Left lung (tissue), 10 donors: ENCODE data around the gene STK24. TPM values are rescaled to one million over a fixed set of nuclear protein-coding genes. Genes with fewer than 3 reads are reported as not detected.

Source experiments
- ATAC-seq: fragments of 200-7000 bp; cut with Tn5 transposase; one replicate; pipeline ENCODE4 v1.9.1; 2020; ENCODE audit warnings: moderate library complexity
- DNase-seq, 4 donors: peaks; one replicate each; pipeline ENCODE4 v3.0.0-alpha.2; 2013 to 2020
- H3K27ac ChIP-seq, 2 donors: fragments of 200-600 bp; sonication (generic) in 1 of 2; one replicate each; pipeline versions ENCODE4 v1.5.0 to v1.8.0; 2020 to 2021
- H3K27me3 ChIP-seq, 2 donors: fragments of 200-600 bp; sonication (generic) in 1 of 2; one replicate each; pipeline versions ENCODE4 v1.5.0 to v1.8.0; 2020 to 2021
- H3K36me3 ChIP-seq, 2 donors: fragments of 200-600 bp; sonication (generic) in 1 of 2; one replicate each; pipeline versions ENCODE4 v1.5.0 to v1.8.0; 2020 to 2021
- H3K4me1 ChIP-seq, 2 donors: fragments of 200-600 bp; one replicate each; pipeline ENCODE4 v1.8.0; 2021
- H3K4me3 ChIP-seq, 2 donors: fragments of 200-600 bp; sonication (generic) in 1 of 2; one replicate each; pipeline versions ENCODE4 v1.5.0 to v1.8.0; 2020 to 2021; ENCODE audit warnings: mild to moderate bottlenecking in 1 of 2
- H3K9me3 ChIP-seq, 2 donors: fragments of 200-600 bp; sonication (generic) in 1 of 2; one replicate each; pipeline versions ENCODE4 v1.5.0 to v1.8.0; 2020 to 2021
- CTCF ChIP-seq, 2 donors: fragments of 200-600 bp; sonication (generic) in 1 of 2; IDR thresholded peaks; one replicate each; pipeline versions ENCODE4 v1.5.0 to v1.8.0; 2021; ENCODE audit warnings: antibody characterized with exemption in 2 of 2
- intact Hi-C, 2 donors: fragments of 100-400 bp; cut with DNase I; formaldehyde crosslinking; loops; one replicate each; pipeline versions ENCODE4 v1.11.2 to v1.14.2; 2022
- polyA plus RNA-seq, 6 donors: library from polyadenylated mRNA; unstranded; fragments of 120-200 nt; gene quantifications; one replicate each; pipeline ENCODE4 v1.2.1, GENCODE V29; 2013; ENCODE audit not compliant: insufficient read length in 6 of 6
- total RNA-seq, 2 donors: library from RNA; stranded (reverse); fragmentation: NEBNext Ultra II Directional; extraction: Animal tissue kit (Norgen Biotek cat#: 25700); gene quantifications; one replicate each; pipeline ENCODE4 v1.2.1, GENCODE V29; 2021
- donor health status: DM: no; HTN: yes; CAD: no.
- donor health status: DM: no; HTN: no; CAD: no.

STK24 gene
- total and polyA plus RNA-seq, 8 donors: 65.6 to 84.0 (median 75.0) TPM

GRCh38 chr13:98444381-98444780 lies 132.5 kb downstream of the STK24 start:
- ATAC-seq (no peak), DNase-seq (no peak)
- H3K4me1 ChIP-seq: peaks cover 0 to 10% of the 10 kb centered on the region in 2 donors
- intact Hi-C loops: no loop called here
- no peak overlapping the region for H3K27ac ChIP-seq
- peaks cover 0 to 68% of the 10 kb centered on the region in 2 donors for H3K36me3 ChIP-seq
- no peak for TF ChIP-seq CTCF (IDR thresholded peaks at IDR 0.05)
- no peaks in the 10 kb centered on the region for H3K27me3 ChIP-seq
- H3K4me3 ChIP-seq: no peak overlapping the region
- no peaks in the 10 kb centered on the region for H3K9me3 ChIP-seq

GRCh38 chr13:98443800-98444325 lies 133.0 kb downstream of the STK24 start:
- intact Hi-C loops: no loop called here
- H3K9me3 ChIP-seq: no peaks in the 10 kb centered on the region
- no peaks in the 10 kb centered on the region for H3K27me3 ChIP-seq
- H3K27ac ChIP-seq: no peak overlapping the region
- no peak for TF ChIP-seq CTCF (IDR thresholded peaks at IDR 0.05)
- peaks cover 0 to 10% of the 10 kb centered on the region in 2 donors for H3K4me1 ChIP-seq
- peaks cover 0 to 68% of the 10 kb centered on the region in 2 donors for H3K36me3 ChIP-seq
- no peak for ATAC-seq
- no peak overlapping the region for H3K4me3 ChIP-seq
- no peak for DNase-seq

- peaks cover 0 to 67% of the 10 kb centered on the region in 2 donors for H3K36me3 ChIP-seq
- intact Hi-C loops: no loop called here
These were observed 133.6 kb downstream of the STK24 start for GRCh38 chr13:98443329-98443728.

GRCh38 chr13:98442391-98443230 lies 134.3 kb downstream of the STK24 start:
- H3K27me3 ChIP-seq: no peaks in the 10 kb centered on the region
- no peak overlapping the region for H3K27ac ChIP-seq
- DNase-seq (no peak), ATAC-seq (no peak)
- H3K4me1 ChIP-seq: peaks cover 0 to 10% of the 10 kb centered on the region in 2 donors
- H3K36me3 ChIP-seq: peaks cover 0 to 62% of the 10 kb centered on the region in 2 donors
- intact Hi-C loops: no loop called here
- no peaks in the 10 kb centered on the region for H3K9me3 ChIP-seq
- no peak overlapping the region for H3K4me3 ChIP-seq
- no peak for TF ChIP-seq CTCF (IDR thresholded peaks at IDR 0.05)

More at GRCh38 chr13:98443329-98443728, 133.6 kb downstream of the STK24 start:
- ATAC-seq (no peak), DNase-seq (no peak)
- no peak overlapping the region for H3K27ac ChIP-seq
- H3K4me3 ChIP-seq: no peak overlapping the region
- no peak for TF ChIP-seq CTCF (IDR thresholded peaks at IDR 0.05)
- no peaks in the 10 kb centered on the region for H3K27me3 ChIP-seq
- peaks cover 0 to 10% of the 10 kb centered on the region in 2 donors for H3K4me1 ChIP-seq
- H3K9me3 ChIP-seq: no peaks in the 10 kb centered on the region

- no peak for TF ChIP-seq CTCF (IDR thresholded peaks at IDR 0.05)
- DNase-seq (no peak), ATAC-seq (no peak)
- no peaks in the 10 kb centered on the region for H3K9me3 ChIP-seq
- H3K27me3 ChIP-seq: no peaks in the 10 kb centered on the region
- H3K27ac ChIP-seq: no peak overlapping the region
- intact Hi-C loops: no loop called here
- peaks cover 0 to 56% of the 10 kb centered on the region in 2 donors for H3K36me3 ChIP-seq
- H3K4me3 ChIP-seq: no peak overlapping the region
- peaks cover 0 to 10% of the 10 kb centered on the region in 2 donors for H3K4me1 ChIP-seq
These were observed 135.7 kb downstream of the STK24 start for GRCh38 chr13:98441056-98441676.
